Measurements from ENCODE around the gene ZNF469.

Gene ZNF469, protein sequence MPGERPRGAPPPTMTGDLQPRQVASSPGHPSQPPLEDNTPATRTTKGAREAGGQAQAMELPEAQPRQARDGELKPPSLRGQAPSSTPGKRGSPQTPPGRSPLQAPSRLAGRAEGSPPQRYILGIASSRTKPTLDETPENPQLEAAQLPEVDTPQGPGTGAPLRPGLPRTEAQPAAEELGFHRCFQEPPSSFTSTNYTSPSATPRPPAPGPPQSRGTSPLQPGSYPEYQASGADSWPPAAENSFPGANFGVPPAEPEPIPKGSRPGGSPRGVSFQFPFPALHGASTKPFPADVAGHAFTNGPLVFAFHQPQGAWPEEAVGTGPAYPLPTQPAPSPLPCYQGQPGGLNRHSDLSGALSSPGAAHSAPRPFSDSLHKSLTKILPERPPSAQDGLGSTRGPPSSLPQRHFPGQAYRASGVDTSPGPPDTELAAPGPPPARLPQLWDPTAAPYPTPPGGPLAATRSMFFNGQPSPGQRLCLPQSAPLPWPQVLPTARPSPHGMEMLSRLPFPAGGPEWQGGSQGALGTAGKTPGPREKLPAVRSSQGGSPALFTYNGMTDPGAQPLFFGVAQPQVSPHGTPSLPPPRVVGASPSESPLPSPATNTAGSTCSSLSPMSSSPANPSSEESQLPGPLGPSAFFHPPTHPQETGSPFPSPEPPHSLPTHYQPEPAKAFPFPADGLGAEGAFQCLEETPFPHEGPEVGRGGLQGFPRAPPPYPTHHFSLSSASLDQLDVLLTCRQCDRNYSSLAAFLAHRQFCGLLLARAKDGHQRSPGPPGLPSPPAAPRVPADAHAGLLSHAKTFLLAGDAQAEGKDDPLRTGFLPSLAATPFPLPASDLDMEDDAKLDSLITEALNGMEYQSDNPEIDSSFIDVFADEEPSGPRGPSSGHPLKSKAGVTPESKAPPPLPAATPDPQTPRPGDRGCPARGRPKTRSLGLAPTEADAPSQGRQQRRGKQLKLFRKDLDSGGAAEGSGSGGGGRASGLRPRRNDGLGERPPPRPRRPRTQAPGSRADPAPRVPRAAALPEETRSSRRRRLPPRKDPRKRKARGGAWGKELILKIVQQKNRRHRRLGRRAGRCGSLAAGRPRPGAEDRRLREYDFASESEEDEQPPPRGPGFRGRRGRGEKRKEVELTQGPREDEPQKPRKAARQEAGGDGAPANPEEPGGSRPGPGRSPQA (N-terminal part only)

DNA sequence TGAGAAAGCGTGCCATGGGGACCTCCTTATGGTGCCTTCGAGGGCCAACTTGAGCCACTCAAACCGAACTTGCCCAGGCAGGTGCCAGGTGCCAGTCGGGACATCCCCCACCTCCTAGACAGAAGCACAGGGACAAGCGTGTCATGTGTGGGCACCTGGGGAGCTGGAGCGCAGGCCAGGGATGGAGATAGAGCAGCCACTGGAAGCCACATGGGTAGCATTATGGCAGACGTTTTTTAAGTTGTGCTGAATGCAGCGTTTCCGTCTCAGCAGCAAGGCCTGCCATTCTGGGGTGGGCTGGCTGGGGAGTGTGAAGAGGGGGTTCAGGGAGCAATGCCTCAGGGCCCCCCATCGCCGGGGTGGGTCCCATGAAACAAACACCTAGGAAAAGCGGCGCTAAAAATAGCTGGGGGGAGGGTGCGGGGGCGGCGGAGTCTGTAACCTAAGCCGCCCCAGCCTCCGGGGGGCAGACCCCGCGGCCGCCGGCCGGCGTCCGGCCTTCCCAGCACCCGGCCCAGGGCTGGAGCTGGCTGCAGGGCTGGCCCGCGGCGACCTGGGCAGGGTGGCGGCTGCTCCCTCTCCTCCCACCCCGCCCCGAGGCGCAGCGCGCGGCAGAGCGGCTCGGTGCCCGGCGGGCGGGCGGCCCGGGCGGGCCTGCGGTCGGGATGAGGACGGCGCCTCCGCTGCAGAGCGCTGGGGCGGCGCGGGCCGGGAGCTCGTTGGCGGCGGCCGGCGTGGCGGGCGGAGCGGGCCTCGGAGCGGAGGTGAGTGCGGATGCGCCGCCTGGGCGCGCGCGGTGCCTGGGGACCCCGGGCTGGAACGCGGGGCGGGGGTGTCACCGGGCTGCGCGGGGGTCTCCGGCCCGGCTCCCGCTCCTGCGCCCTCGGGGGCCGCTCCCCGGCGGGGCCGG lies at the start of gene ZNF469:
TSS of gene ZNF469 (plus strand) at position 469 of the 910 bp plus-strand sequence. CDS start 44,512 bp downstream, outside the sequence.
- DNase-seq (ENCODE audit: low read depth in 2 of 2), result no peak

DNA sequence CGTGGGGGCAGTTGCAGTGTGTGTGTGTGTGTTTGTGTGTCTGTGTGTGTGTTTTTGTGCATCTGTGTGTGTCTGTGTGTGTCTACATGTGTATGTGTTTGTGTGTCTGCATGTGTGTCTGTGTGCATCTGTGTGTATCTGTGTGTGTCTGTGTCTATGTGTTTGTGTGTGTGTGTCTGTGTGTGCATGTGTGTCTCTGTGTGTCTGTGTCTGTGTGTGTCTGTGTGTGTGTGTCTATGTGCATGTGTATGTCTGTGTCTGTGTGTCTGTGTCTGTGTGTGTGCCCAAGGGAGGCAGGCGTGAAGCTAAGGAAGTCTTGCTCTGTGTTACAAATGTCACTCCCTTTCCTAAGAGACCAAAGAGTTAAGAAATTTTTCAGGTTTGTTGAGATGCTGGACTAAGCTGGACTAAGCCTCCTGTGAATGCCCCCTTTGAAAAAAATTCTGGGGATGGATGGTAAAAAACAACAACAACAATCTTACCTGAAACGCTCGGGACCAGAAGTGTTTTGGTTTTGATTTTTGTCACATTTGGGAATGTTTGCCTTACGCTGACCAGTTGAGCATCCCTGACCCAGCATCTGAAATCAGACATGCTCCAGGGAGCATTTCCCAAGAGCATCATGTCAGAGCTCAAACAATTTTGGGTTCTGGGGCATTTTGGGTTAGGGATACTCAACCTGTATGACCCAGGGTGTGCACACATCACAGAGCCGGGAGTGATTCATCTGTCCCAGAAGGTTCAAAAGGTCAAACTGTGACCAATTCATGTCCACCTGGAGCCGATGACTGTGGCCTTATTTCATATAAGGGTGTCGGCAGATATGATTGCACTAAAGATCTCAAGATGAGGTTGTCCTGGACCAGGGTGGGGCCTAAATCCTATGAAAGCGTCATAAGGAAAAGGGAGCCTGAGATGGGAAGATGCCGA lies 48.6 kb upstream of the ZNF469 start:
- DNase-seq (ENCODE audit: low read depth in 2 of 2), result no peak

DNA sequence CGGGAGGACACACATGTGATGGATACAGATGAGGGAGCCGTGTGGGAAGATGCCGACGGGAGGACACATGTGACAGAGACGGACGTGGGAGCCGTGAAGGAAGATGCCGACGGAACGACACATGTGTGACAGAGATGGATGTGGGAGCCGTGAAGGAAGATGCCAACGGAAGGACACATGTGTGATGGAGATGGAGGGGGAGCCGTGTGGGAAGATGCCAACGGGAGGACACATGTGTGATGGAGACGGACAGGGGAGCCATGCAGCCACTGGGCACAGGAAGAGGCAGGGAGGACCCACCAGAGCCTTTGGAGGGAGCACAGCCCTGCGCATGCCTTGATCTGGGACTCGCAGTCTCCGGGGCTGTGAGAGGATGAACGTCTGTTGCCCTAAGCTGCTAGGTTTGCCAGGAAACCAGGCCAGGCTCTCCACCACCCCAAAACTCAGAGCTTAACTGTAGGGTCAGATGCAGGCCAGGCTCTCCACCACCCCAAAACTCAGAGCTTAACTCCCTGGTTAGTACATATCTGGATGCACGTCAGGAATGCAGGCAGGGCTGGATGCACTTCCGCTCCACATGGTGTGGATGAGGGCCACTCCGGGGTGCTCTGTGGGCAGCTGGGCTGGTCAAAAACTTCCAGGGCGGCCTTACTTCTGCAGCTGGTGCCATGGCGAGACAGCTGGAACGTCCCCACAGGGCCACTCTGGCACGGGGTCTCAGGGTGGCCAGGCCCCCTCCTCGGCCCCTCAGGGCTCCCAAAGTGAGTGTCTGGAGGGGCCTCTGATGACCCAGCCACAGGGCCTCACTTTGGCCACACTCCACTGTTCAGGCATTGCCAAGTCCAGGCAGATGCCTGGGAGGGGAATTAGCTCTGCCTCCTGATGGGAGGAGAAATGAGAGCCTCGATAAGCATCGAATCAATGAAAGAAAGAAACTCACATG lies 47.7 kb upstream of the ZNF469 start:
- no peak for DNase-seq (ENCODE audit: low read depth in 2 of 2)

DNA sequence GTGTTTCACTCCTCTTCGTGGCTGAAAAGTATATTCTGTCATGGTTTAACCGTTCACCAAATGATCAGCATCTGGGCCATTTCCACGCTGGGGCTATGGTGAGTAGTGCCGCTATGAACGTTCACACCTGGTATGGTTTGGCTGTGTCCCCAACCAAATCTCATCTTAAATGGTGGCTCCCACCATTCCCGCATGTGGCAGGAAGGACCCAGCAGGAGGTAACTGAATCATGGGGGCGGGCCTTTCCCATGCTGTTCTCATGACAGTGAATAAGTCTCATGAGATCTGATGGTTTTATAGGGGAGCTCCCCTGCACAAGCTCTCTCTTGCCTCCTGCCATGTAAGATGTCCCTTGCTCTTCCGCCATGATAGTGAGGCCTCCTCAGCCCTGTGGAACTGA lies 45.7 kb upstream of the ZNF469 start:
- no peak for DNase-seq (ENCODE audit: low read depth in 2 of 2)

DNA sequence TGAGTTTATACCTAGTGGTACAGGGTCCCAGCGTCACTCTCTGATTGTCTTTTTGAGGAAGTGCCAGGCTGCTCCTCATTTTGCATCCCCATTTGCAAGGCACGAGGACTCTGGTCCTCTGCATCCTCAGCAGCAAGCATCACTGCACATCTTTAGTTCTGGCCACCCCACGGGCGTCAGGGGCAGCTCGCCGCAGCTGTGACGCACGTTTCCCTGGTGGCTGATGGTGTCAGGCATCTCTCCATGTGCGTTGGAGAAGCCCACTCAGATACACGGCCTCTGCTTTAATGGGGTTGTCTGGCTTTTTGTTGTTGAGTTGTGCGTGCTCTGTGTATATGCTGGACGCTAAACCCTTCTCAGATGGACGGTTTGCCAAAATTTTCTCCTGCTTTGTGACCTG lies 45.2 kb upstream of the ZNF469 start:
- DNase-seq (ENCODE audit: low read depth in 2 of 2), result no peak

DNA sequence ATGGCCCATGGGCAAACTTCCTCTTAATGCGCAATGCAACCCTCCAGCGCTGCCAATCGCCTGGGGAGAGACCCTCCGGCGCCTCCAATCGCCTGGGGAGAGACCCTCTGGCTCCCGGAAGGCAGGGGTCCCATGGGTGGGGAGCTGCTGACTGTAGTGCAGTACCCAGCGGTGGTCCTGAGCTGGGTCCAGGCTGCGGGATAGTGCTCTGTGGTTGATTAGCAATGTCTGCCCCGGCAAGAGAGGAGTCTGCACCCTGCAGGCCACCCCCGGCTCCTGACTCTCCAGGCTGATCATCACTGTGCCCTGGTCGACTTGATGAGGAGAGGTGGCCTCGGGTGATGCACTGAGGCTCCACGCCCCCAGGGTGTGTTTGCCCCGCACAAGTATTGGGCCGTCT lies 44.6 kb upstream of the ZNF469 start:
- DNase-seq (ENCODE audit: low read depth in 2 of 2), result no peak

DNA sequence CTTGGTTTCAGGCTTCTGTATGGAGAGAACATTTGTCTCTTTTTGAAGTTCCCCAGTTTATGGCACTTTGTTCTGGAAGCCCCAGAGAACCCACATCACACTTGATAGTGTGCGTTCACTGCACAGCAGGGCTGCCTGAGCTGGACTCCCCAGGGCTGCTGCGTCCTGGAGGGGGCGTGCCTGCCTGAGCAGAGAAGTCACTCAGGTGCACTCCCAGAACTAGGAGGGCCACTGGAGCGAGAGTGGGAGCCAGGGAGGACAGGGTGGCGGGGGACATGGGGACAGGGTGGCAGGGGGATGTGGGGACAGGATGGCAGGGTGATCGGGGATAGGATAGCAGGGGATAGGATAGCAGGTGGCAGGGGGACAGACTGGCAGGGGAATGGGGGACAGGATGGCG lies 43.9 kb upstream of the ZNF469 start:
- DNase-seq (ENCODE audit: low read depth in 2 of 2), result no peak

DNA sequence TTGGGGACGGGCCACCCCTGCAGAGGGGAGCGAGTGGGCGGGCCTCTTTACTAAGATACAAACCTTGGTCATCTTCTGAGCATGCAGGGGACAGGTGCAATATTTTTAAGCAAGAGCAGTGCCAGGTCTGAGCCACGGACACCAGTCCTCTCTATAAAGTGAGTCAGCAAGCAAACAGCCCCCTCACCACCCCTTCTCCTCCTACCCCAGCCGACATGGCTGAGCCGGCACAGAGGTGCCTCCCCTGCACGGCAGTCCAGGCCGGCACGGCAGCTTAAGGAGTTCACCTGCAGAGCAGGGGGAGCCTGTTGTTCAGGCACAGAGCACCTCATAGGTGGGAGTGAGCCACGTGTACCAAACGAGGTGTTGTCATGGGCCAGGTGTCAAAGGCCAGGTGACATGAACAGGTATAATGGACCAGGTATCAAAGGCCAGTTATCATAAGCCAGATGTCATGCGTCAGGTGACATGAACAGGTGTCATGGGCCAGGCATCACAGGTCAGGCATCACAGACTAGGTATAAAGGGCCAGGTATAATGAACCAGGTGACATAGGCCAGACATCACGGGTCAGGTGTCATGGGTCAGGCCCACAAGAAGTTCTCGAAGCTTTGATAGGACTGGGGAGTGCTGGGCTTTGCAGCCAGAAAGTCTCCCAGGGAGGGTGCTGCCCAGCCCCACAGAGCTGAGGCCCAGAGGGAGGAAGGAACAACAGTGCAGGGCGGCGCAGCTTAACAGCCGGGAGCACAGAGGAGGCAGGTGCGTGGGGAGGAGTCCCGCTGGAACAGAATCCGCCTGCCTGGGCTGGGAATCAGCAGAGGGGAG lies 42.6 kb upstream of the ZNF469 start:
- DNase-seq (ENCODE audit: low read depth in 2 of 2), result no peak

DNA sequence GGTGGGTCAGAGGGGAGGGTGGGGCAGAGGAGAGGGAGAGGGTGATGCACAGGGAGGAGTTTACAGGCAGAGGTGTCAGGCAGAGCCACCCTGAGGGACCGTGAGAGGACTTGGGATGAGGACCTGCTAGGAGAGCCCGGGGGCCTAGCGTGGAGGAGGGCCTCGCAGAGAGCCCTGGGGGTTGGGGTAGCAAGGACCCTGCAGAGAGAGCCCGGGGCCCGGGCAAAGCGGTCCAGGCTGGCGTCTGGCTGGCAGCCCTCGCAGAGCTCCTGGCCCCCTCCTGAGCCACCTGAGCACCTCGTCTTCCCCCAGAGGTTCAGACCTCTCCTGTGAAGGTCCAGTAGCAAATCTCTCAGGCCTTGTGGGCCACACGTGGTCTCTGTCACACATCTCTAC lies 42.0 kb upstream of the ZNF469 start:
- DNase-seq (ENCODE audit: low read depth in 2 of 2), result no peak

DNA sequence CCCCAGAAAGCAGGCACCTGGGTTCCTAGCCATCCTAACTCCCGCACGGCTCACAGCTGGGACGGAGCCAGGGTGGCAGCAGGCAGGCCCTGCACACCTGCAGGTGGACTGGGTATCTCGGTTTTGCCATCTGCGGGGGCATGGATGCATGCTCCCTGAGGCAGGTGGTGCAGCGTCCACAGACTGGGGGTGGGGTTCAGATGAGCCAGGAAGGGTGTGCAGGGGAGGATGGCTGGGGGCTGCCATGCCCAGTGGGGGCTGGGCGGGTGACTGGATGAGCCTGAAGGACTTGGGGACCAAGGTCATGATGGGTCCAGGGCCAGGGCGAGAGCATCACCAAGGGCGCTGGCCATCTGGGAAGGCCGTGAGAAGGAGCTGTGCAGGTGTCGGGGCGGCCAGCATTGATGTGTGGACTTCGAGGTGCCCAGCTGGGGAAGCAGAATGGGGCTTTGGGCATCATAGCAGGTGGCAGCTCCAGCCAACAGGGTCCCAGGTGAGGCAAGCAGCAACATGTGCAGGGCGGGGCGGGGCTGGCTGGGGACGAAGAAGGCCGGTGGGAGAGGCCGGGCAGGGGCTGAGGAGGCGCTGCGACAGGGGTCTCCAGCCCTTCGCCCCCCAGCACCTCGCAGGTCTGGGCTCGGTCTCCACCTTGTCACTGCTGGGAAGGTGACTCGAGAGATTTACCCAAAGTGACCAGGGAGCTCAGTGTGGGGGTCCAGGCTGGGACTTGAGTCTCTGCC lies 41.0 kb upstream of the ZNF469 start:
- no peak for DNase-seq (ENCODE audit: low read depth in 2 of 2)

DNA sequence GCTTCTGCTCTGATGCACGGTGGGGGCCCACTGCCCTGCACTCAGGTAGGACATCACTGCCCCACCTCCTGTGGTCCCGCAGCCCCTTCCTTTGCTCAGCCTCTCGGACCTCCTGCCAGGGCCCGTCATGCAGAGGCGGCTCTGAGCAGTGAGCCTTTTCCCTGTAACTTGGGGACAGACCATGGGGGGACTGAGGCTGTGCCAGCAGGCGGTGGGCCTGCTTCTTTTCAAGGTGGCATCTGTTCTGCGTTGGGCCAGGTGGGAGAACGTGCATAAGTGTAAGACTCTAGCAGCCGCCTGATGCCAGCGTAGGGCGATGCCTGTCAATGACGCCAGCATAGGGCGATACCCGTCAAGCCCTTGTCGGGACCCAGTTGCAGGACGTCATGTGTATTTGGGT lies 40.3 kb upstream of the ZNF469 start:
- DNase-seq (ENCODE audit: low read depth in 2 of 2), result no peak

DNA sequence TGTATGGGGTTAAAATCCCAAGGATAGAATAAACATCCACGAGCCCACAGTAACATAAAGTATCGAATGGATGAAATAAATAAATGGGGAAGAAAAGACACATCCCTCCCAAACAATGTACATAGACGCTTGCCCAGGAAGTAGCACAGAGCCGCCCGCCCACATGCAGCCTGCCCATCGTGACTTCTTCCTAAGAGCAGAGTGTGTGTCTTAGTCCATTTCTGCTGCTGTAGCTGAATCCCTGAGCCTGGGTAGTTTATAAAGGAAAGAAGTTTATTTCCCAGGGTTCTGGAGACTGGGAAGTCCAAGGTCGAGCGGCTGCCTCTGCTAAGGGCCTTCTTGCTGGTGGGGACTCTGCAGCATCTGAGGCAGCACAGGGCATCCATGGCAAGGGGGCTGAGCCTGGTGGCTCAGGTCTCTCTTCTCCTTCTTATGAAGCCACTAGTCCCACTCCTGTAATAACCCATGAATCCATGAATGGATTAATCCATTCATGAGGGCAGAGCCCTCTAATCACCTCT lies 39.4 kb upstream of the ZNF469 start:
- DNase-seq (ENCODE audit: low read depth in 2 of 2), result no peak

DNA sequence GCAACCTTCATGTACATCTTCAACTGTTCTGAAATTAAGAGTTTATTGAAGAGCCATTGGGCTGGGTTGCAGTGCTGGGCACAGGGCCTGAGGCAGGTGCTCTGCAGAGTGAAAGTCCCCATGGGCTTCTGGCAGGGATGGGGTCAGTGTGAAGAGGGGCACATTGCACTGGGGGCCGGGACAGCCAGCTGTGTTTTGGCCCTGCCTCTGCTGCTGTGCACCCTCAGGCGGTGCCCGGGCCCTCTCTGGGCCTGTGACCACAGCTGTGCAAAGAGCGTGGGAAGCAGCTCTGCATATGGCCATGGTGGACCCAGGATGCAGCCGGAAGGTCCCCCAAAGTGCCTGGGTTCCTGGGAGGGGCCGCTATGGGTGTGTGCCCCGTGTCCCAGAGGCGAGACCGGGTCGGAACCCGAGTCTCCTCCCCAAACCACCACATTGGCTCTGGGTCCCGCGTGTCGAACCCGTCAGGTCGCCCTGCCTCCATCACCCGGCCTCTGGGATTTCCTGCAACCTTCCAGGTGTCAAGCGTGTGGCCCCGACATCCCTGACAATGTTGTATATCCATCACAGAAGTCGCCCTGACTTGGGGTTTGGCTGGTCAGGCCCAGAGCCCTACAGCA lies 38.2 kb upstream of the ZNF469 start:
- no peak for DNase-seq (ENCODE audit: low read depth in 2 of 2)

DNA sequence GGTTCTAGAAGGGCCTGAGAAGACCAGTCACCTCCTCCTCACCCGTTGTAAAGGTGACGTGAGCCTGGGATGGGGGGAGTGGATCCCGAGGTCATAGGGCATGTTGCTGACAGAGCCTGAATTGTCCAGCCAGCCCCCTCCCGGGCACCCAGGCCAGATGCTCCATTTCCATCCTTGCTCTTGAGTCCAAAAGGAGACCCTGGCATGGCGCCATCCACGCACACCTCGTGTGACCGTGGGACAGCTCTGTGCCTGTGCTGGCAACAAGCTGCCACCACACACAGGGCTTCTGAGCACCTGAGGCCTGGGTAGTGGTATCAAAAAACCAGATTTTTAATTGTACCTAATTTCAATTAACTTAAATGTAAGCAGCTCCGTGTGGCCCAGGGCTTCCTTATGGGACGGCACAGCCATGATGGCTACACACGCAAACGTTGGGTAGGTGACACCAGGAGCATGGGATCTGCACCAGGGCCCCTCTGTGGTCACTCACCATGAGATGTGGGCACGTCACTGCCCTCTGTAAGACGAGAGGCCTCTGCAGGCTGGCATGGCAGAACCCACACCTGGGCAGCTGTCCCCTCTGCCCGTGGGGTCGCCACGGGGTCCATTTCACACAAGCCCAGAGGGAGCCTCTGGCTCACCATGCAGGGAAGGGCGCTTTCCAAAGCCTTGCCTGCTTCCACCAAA lies 37.6 kb upstream of the ZNF469 start:
- no peak for DNase-seq (ENCODE audit: low read depth in 2 of 2)

DNA sequence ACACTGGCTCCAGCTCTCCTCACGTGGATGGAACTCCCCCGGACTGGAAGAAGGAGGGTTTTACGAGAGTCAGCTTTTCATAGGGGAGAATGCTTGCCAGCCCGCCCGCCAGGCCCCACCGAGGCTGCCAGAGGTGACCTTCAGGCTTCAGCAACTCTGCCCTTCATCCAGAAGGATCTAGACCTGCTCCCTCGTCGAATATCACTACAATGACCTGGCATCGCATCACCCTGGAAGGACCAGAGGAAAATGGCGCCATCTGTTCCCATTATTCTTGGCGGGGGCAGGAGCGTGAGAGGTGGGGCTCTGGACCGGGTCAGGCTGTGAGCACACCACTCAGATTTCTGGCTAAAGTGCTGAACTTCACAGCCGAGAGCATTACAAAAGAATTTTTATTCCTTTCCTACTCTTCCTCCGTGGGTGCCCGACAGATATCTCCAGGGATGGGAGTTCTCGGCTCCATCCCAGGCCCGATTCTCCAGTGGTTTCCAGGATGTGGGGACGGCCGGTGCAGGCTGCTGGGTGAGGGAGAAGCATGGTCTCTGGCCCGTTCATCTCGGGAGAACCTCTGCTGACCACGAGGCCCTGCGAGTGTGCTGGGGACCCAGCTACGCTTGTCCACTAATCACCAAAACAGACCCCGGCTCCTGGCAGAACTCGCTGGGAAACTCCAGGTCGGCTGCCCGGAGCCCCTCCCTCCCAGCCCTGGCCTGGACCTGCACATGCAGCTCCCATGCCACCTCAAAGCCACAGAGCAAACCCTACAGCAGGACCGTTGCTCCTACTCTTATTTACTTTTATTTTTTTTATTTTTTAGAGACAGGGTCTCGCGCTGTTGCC lies 36.8 kb upstream of the ZNF469 start:
- no peak for DNase-seq (ENCODE audit: low read depth in 2 of 2)

Measured in stimulated activated CD4-positive, alpha-beta T cell treated with anti-CD3 and anti-CD28 coated beads, Interleukin-1b, Interleukin-23, amount 100 ng/mL, for 4 hours (primary cell).